ENCODE data around the gene CTSC.

Gene CTSC

DNA sequence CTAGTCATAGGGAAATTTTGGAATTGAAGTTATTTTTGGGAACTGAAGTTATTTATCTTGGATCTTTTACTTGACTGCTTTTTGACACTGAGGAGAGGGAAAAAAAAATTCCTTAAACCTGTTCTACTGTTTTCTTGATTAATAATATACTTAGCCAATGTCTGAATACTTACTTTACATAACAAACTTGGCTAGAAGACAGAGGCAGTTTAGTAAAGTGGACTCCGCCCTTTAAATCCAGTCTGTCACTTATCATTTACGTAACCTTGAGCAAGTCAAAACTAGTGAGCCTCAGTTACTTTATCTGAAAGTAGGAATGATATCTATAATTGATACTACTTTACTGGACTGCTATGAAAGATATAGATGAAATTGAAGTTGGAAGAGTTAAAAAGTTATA lies 19.5 kb downstream of the CTSC start:
- H3K27me3 ChIP-seq (ENCODE audit: control insufficient read depth, low read length) = no peaks in the 10 kb centered on the region
- no peak overlapping the region for H3K27ac ChIP-seq (ENCODE audit: low read depth, low read length)
- H3K9me2 ChIP-seq (replicated peaks; ENCODE audit: control insufficient read depth, low read length) = no peaks in the 10 kb centered on the region
- no peaks in the 10 kb centered on the region for H3F3A ChIP-seq (ENCODE audit: control insufficient read depth, insufficient read depth)
- no peaks in the 10 kb centered on the region for H3K4me1 ChIP-seq (ENCODE audit: control insufficient read depth, low read length)
- no peaks in the 10 kb centered on the region for H4K20me1 ChIP-seq (ENCODE audit: control insufficient read depth, insufficient read depth, low read depth, low read length)
- no peak overlapping the region for H3K4me3 ChIP-seq (ENCODE audit: low read length)
- H3K79me2 ChIP-seq (ENCODE audit: control insufficient read depth, low read length) = peaks cover 12% of the 10 kb centered on the region
- H3K36me3 ChIP-seq (ENCODE audit: control insufficient read depth, low read length) = peaks cover 25% of the 10 kb centered on the region
- no peak overlapping the region for H3K4me2 ChIP-seq (ENCODE audit: low read length)
- H3K9me3 ChIP-seq (ENCODE audit: control insufficient read depth, insufficient read depth, low read length) = no peaks in the 10 kb centered on the region
- no peak for TF ChIP-seq EZH2phosphoT487 (IDR thresholded peaks at IDR 0.05; ENCODE audit: borderline replicate concordance, low read length)
- TF ChIP-seq, protein P1, sequence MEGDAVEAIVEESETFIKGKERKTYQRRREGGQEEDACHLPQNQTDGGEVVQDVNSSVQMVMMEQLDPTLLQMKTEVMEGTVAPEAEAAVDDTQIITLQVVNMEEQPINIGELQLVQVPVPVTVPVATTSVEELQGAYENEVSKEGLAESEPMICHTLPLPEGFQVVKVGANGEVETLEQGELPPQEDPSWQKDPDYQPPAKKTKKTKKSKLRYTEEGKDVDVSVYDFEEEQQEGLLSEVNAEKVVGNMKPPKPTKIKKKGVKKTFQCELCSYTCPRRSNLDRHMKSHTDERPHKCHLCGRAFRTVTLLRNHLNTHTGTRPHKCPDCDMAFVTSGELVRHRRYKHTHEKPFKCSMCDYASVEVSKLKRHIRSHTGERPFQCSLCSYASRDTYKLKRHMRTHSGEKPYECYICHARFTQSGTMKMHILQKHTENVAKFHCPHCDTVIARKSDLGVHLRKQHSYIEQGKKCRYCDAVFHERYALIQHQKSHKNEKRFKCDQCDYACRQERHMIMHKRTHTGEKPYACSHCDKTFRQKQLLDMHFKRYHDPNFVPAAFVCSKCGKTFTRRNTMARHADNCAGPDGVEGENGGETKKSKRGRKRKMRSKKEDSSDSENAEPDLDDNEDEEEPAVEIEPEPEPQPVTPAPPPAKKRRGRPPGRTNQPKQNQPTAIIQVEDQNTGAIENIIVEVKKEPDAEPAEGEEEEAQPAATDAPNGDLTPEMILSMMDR (IDR thresholded peaks at IDR 0.05; ENCODE audit: low read depth, low read length, poor library complexity, severe bottlenecking) = no peak

DNA sequence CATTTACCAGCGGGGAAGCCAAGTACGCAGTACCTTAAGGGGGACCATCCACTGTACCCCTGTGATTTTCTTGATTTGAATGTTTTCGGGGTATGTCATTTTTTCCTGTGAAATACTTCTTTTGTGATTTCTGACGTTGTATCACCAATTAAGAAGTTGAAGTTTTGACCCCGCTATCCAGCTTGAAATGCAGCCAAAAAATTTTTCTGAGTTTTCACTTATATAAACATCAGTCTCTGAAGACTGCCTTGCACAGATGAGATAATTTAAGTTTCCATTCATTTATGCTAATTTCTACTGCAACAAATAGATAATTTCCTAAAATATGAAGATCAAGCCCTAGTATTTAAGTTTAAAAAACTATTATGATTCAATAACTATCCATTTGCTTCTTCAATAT lies 20.0 kb downstream of the CTSC start:
- Histone ChIP-seq H3K27me3 (ENCODE audit: control insufficient read depth, low read length) (no peaks in the 10 kb centered on the region), H3K4me2 (ENCODE audit: low read length) (no peak overlapping the region), H3K4me1 (ENCODE audit: control insufficient read depth, low read length) (no peaks in the 10 kb centered on the region), H3K79me2 (ENCODE audit: control insufficient read depth, low read length) (peaks cover 8% of the 10 kb centered on the region), H3K36me3 (ENCODE audit: control insufficient read depth, low read length) (peaks cover 22% of the 10 kb centered on the region), H3F3A (ENCODE audit: control insufficient read depth, insufficient read depth) (no peaks in the 10 kb centered on the region), H3K27ac (ENCODE audit: low read depth, low read length) (no peak overlapping the region), H3K9me2 (replicated peaks; ENCODE audit: control insufficient read depth, low read length) (no peaks in the 10 kb centered on the region), H3K9me3 (ENCODE audit: control insufficient read depth, insufficient read depth, low read length) (no peaks in the 10 kb centered on the region), H4K20me1 (ENCODE audit: control insufficient read depth, insufficient read depth, low read depth, low read length) (no peaks in the 10 kb centered on the region), H3K4me3 (ENCODE audit: low read length) (no peak overlapping the region)
- no peak for TF ChIP-seq EZH2phosphoT487 (IDR thresholded peaks at IDR 0.05; ENCODE audit: borderline replicate concordance, low read length)
- TF ChIP-seq, protein P1 (IDR thresholded peaks at IDR 0.05; ENCODE audit: low read depth, low read length, poor library complexity, severe bottlenecking) = no peak

DNA sequence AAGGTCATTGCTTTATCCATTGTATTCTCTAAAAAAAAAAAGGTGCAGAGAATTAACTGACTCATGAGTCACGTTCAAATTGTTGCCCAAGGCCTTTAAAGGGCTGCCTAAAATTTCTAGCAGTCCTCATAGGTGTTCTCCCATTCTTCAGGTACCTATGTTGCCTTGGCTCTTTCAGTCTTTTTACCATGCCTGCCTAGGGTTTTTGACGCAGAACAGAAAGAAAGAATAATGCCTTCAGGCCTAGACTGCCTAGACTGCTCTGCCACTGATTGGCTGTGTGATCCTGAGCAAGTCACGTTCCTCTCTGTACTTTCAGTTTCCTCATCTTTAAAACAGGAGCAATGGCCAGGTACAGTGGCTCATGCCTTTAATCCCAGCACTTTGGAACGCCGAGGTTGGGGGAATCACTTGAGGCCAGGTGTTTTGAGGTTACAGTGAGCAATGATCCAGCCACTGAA lies 21.5 kb downstream of the CTSC start:
- Histone ChIP-seq H3K4me1 (ENCODE audit: control insufficient read depth, low read length) (no peaks in the 10 kb centered on the region), H3K27ac (ENCODE audit: low read depth, low read length) (no peak overlapping the region), H3K9me2 (replicated peaks; ENCODE audit: control insufficient read depth, low read length) (no peaks in the 10 kb centered on the region), H4K20me1 (ENCODE audit: control insufficient read depth, insufficient read depth, low read depth, low read length) (no peaks in the 10 kb centered on the region), H3K27me3 (ENCODE audit: control insufficient read depth, low read length) (no peaks in the 10 kb centered on the region), H3K4me3 (ENCODE audit: low read length) (no peak overlapping the region), H3K36me3 (ENCODE audit: control insufficient read depth, low read length) (peaks cover 8% of the 10 kb centered on the region), H3K4me2 (ENCODE audit: low read length) (no peak overlapping the region), H3F3A (ENCODE audit: control insufficient read depth, insufficient read depth) (no peaks in the 10 kb centered on the region), H3K79me2 (ENCODE audit: control insufficient read depth, low read length) (peaks cover 4% of the 10 kb centered on the region; the same call in 1 of the 2 replicates), H3K9me3 (ENCODE audit: control insufficient read depth, insufficient read depth, low read length) (no peaks in the 10 kb centered on the region)
- TF ChIP-seq, protein P1 (IDR thresholded peaks at IDR 0.05; ENCODE audit: low read depth, low read length, poor library complexity, severe bottlenecking) = no peak
- TF ChIP-seq EZH2phosphoT487 (IDR thresholded peaks at IDR 0.05; ENCODE audit: borderline replicate concordance, low read length) = no peak
